ENCODE measurements around the gene FAM184B. TPM values are rescaled to one million over a fixed set of nuclear protein-coding genes. Genes with fewer than 3 reads are reported as not detected.

The FAM184B gene
- polyA plus RNA-seq, 3 donors: not detected

DNA sequence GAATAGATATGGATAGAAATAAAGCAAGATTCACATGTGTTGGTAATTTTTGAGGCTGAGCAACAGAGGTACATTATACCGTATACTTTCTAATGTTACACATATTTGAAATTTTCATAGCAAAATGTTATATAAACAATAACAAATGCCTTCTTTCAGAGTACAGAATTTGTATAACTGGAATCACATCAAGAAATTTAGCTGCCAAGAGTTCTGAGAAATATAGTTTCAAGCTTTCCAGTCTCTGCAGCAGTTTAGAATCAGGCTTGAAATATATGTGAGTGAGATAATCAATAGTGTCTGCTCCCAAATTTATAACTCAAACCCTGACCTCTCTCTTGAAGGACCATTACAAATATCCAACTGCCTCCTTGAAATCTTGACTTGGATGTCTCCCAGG is 23.8 kb downstream of the FAM184B start:
- DNase-seq: no peak
- no CpG with 5 or more reads among the region's 1 CpG for WGBS (ENCODE audit: insufficient coverage)
- Mint-ChIP-seq H3K4me1 (no peaks in the 10 kb centered on the region), H3K4me3 (no peak overlapping the region), H3K9me3 (peaks cover 0 to 3% (median 0%) of the 10 kb centered on the region in 7 donors), H3K27ac (no peak overlapping the region), H3K27me3 (ENCODE audit: low read depth in 3 of 3) (peaks cover 2 to 4% (median 2%) of the 10 kb centered on the region in 3 donors), H3K36me3 (no peaks in the 10 kb centered on the region)
- Histone ChIP-seq H3K4me2 (replicated peaks; ENCODE audit: extremely low read depth, low read length, poor library complexity, severe bottlenecking) (no peak overlapping the region), H3K36me3 (replicated peaks in 1 of 2; ENCODE audit: control insufficient read depth in 1 of 2, insufficient read depth in 2 of 2, low read length in 2 of 2) (no peaks in the 10 kb centered on the region), H4K20me1 (ENCODE audit: insufficient read depth, low read length) (no peaks in the 10 kb centered on the region), H3K79me2 (ENCODE audit: insufficient read depth, low read length) (no peaks in the 10 kb centered on the region), H3K27ac (ENCODE audit: low read depth in 1 of 2, low read length in 2 of 2) (no peak overlapping the region), H2AFZ (ENCODE audit: insufficient read depth, low read depth, low read length, poor library complexity, severe bottlenecking) (no peak overlapping the region), H3K27me3 (ENCODE audit: control insufficient read depth in 2 of 2, insufficient read depth in 2 of 2, low read length in 2 of 2) (no peaks in the 10 kb centered on the region), H3K4me1 (ENCODE audit: control insufficient read depth in 1 of 2, insufficient read depth in 2 of 2, low read length in 2 of 2) (no peaks in the 10 kb centered on the region), H3K9ac (ENCODE audit: insufficient read depth, low read length, poor library complexity, severe bottlenecking) (no peak overlapping the region), H3K4me3 (replicated peaks in 1 of 3; ENCODE audit: low read depth in 2 of 3, low read length in 3 of 3) (no peak overlapping the region), H3K9me3 (replicated peaks in 1 of 2; ENCODE audit: control insufficient read depth in 1 of 2, insufficient read depth in 1 of 2, low read length in 2 of 2) (no peaks in the 10 kb centered on the region)
- TF ChIP-seq, protein P1, sequence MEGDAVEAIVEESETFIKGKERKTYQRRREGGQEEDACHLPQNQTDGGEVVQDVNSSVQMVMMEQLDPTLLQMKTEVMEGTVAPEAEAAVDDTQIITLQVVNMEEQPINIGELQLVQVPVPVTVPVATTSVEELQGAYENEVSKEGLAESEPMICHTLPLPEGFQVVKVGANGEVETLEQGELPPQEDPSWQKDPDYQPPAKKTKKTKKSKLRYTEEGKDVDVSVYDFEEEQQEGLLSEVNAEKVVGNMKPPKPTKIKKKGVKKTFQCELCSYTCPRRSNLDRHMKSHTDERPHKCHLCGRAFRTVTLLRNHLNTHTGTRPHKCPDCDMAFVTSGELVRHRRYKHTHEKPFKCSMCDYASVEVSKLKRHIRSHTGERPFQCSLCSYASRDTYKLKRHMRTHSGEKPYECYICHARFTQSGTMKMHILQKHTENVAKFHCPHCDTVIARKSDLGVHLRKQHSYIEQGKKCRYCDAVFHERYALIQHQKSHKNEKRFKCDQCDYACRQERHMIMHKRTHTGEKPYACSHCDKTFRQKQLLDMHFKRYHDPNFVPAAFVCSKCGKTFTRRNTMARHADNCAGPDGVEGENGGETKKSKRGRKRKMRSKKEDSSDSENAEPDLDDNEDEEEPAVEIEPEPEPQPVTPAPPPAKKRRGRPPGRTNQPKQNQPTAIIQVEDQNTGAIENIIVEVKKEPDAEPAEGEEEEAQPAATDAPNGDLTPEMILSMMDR (IDR thresholded peaks at IDR 0.05): no peak
- intact Hi-C loops (cut with micrococcal nuclease): no loop called here

GRCh38 chr4:17753646-17754045 is 27.8 kb downstream of the FAM184B start:
- Histone ChIP-seq H3K4me2 (replicated peaks; ENCODE audit: extremely low read depth, low read length, poor library complexity, severe bottlenecking) (no peak overlapping the region), H3K9ac (ENCODE audit: insufficient read depth, low read length, poor library complexity, severe bottlenecking) (no peak overlapping the region), H3K27ac (ENCODE audit: low read depth in 1 of 2, low read length in 2 of 2) (no peak overlapping the region), H3K4me1 (ENCODE audit: control insufficient read depth in 1 of 2, insufficient read depth in 2 of 2, low read length in 2 of 2) (no peaks in the 10 kb centered on the region), H3K36me3 (replicated peaks in 1 of 2; ENCODE audit: control insufficient read depth in 1 of 2, insufficient read depth in 2 of 2, low read length in 2 of 2) (no peaks in the 10 kb centered on the region), H3K9me3 (replicated peaks in 1 of 2; ENCODE audit: control insufficient read depth in 1 of 2, insufficient read depth in 1 of 2, low read length in 2 of 2) (no peaks in the 10 kb centered on the region), H3K4me3 (replicated peaks in 1 of 3; ENCODE audit: low read depth in 2 of 3, low read length in 3 of 3) (no peak overlapping the region), H4K20me1 (ENCODE audit: insufficient read depth, low read length) (no peaks in the 10 kb centered on the region), H3K79me2 (ENCODE audit: insufficient read depth, low read length) (no peaks in the 10 kb centered on the region), H2AFZ (ENCODE audit: insufficient read depth, low read depth, low read length, poor library complexity, severe bottlenecking) (no peak overlapping the region), H3K27me3 (ENCODE audit: control insufficient read depth in 2 of 2, insufficient read depth in 2 of 2, low read length in 2 of 2) (no peaks in the 10 kb centered on the region)
- Mint-ChIP-seq H3K4me3 (no peak overlapping the region), H3K27ac (no peak overlapping the region), H3K4me1 (no peaks in the 10 kb centered on the region), H3K9me3 (peaks cover 0 to 2% (median 0%) of the 10 kb centered on the region in 7 donors), H3K27me3 (ENCODE audit: low read depth in 3 of 3) (peaks cover 2 to 6% (median 4%) of the 10 kb centered on the region in 3 donors), H3K36me3 (no peaks in the 10 kb centered on the region)
- 89% methylated on average over 1 of the region's 2 CpGs for WGBS (ENCODE audit: insufficient coverage)
- no peak for DNase-seq
- TF ChIP-seq, protein P1 (IDR thresholded peaks at IDR 0.05): no peak
- intact Hi-C loops (cut with micrococcal nuclease): no loop called here

Data from CD14-positive monocyte (primary cell).